ENCODE measurements around the gene STK32C. TPM values are rescaled to one million over a fixed set of nuclear protein-coding genes. Genes with fewer than 3 reads are reported as not detected.

Gene STK32C
- total RNA-seq, 6 donors from 2014 or later: 4.8 to 18.3 (median 15.6) TPM

GRCh38 chr10:132331601-132332432, 24.1 kb upstream of the STK32C start, which contains the start of gene LRRC27:
TSS of gene LRRC27 (plus strand) at chr10:132332193. CDS start at chr10:132333525, 1,332 bp downstream.
- H3K4me1 ChIP-seq: peaks cover 30 to 55% (median 35%) of the 10 kb centered on the region in 4 donors
- peak; percentile 94 to 96 for ATAC-seq (ENCODE audit: low FRiP score in 2 of 2)
- DNase-seq: peak; percentile 97 to 100

GRCh38 chr10:132330486-132330833, 22.7 kb upstream of the STK32C start:
- 82 to 86% methylated on average over 8 of the region's 8 CpGs for WGBS, 2 donors
- ATAC-seq (ENCODE audit: low FRiP score in 2 of 2) (no peak), DNase-seq (no peak)
- Histone ChIP-seq H3K9me3 (no peaks in the 10 kb centered on the region), H3K27me3 (no peaks in the 10 kb centered on the region), H3K36me3 (no peaks in the 10 kb centered on the region), H3K27ac (peak overlapping the region; percentile 13 to 92 (median 55)), H3K4me1 (peaks cover 21 to 43% (median 27%) of the 10 kb centered on the region in 4 donors), H3K4me3 (peak overlapping the region in 3 of 4 donors; percentile 65 to 82 (median 82))
- TF ChIP-seq CTCF (IDR thresholded peaks at IDR 0.05): no peak
- TF ChIP-seq POLR2AphosphoS5 (IDR thresholded peaks at IDR 0.05): no peak
- no peak for TF ChIP-seq EP300 (IDR thresholded peaks at IDR 0.05)
- TF ChIP-seq POLR2A (IDR thresholded peaks at IDR 0.05): no peak

More at GRCh38 chr10:132331601-132332432, 24.1 kb upstream of the STK32C start, which contains the start of gene LRRC27:
- no peaks in the 10 kb centered on the region for H3K27me3 ChIP-seq
- 0 to 5% methylated on average over 13 to 36 of the region's 89 CpGs for WGBS, 2 donors
- H3K4me3 ChIP-seq: peak within 1 kb of the TSS; percentile 65 to 94 (median 82)
- H3K27ac ChIP-seq: peak within 1 kb of the TSS; percentile 78 to 92 (median 84)
- H3K36me3 ChIP-seq: no peaks in the 10 kb centered on the region
- H3K9me3 ChIP-seq: no peaks in the 10 kb centered on the region
- peak; percentile 74 to 79 for TF ChIP-seq POLR2AphosphoS5 (IDR thresholded peaks at IDR 0.05)
- peak in 3 of 4 donors; percentile 17 to 86 (median 43) for TF ChIP-seq POLR2A (IDR thresholded peaks at IDR 0.05)
- TF ChIP-seq CTCF (IDR thresholded peaks at IDR 0.05): peak in 2 of 6 experiments; percentile 10 to 31
- TF ChIP-seq EP300 (IDR thresholded peaks at IDR 0.05): peak in 1 of 4 donors; percentile 71

- Histone ChIP-seq H3K4me3 (peak overlapping the region in 3 of 4 donors; percentile 65 to 82 (median 82)), H3K27ac (peak overlapping the region; percentile 13 to 92 (median 55)), H3K9me3 (no peaks in the 10 kb centered on the region), H3K4me1 (peaks cover 21 to 43% (median 27%) of the 10 kb centered on the region in 4 donors), H3K36me3 (no peaks in the 10 kb centered on the region), H3K27me3 (no peaks in the 10 kb centered on the region)
- DNase-seq (peak in 1 of 2 donors; percentile 67), ATAC-seq (ENCODE audit: low FRiP score in 2 of 2) (no peak)
- TF ChIP-seq POLR2AphosphoS5 (IDR thresholded peaks at IDR 0.05) (no peak), POLR2A (IDR thresholded peaks at IDR 0.05) (peak in 1 of 4 donors; percentile 40)
- WGBS, 2 donors: 48 to 54% methylated on average over 23 of the region's 23 CpGs
Observed at GRCh38 chr10:132329565-132330485, 22.1 kb upstream of the STK32C start.

- H3K27me3 ChIP-seq: no peaks in the 10 kb centered on the region
- DNase-seq (peak in 1 of 2 donors; percentile 8), ATAC-seq (ENCODE audit: low FRiP score in 2 of 2) (no peak)
- no peaks in the 10 kb centered on the region for H3K36me3 ChIP-seq
- 75 to 76% methylated on average over 8 of the region's 8 CpGs for WGBS, 2 donors
- H3K27ac ChIP-seq: no peak overlapping the region
- H3K4me1 ChIP-seq: peaks cover 21 to 43% (median 27%) of the 10 kb centered on the region in 4 donors
- H3K4me3 ChIP-seq: no peak overlapping the region
- TF ChIP-seq CTCF (IDR thresholded peaks at IDR 0.05) (no peak), POLR2AphosphoS5 (IDR thresholded peaks at IDR 0.05) (no peak), POLR2A (IDR thresholded peaks at IDR 0.05) (no peak), EP300 (IDR thresholded peaks at IDR 0.05) (no peak)
- H3K9me3 ChIP-seq: no peaks in the 10 kb centered on the region
Observed at GRCh38 chr10:132328738-132329137, 21.0 kb upstream of the STK32C start.

Measured in upper lobe of left lung (tissue), 6 donors.